GM12891 (cell line): ENCODE measurements around the gene CFAP61.

Experiments used
- DNase-seq: peaks from one replicate; pipeline ENCODE4 v3.0.0; 2011; ENCODE audit warnings: low spot score; ENCODE audit not compliant: insufficient read length
- FAIRE-seq: peaks from 2 replicates; lab custom pipeline; 2011; peaks lifted over from hg19 to GRCh38; lab: Jason Lieb, UNC
- PAX5 ChIP-seq: IDR thresholded peaks from 2 replicates; pipeline ENCODE4 v1.6.1; 2011; ENCODE audit warnings: low read length, moderate library complexity, mild to moderate bottlenecking; ENCODE audit not compliant: insufficient read depth, severe bottlenecking
- POLR2A ChIP-seq: IDR thresholded peaks from 2 replicates; pipeline ENCODE4 v1.6.1; 2011; ENCODE audit warnings: low read depth, low read length, control low read depth
- POLR2AphosphoS5 ChIP-seq: IDR thresholded peaks from 2 replicates; pipeline ENCODE4 v1.6.1; 2011; ENCODE audit warnings: low read depth, low read length, control low read depth
- POU2F2 ChIP-seq: IDR thresholded peaks from 2 replicates; pipeline ENCODE4 v1.6.1; 2011; ENCODE audit warnings: low read depth, mild to moderate bottlenecking, control low read depth, low read length, moderate library complexity
- SPI1 ChIP-seq: IDR thresholded peaks from 2 replicates; pipeline ENCODE4 v1.6.1; 2011; ENCODE audit warnings: low read depth, low read length, control low read depth
- TAF1 ChIP-seq: IDR thresholded peaks from 2 replicates; pipeline ENCODE4 v1.6.1; 2011; ENCODE audit warnings: low read depth, low read length, control low read depth

The CFAP61 gene

GRCh38 chr20:20297752-20298151 lies 245.4 kb downstream of the CFAP61 start:
- FAIRE-seq, result no peak

DNA sequence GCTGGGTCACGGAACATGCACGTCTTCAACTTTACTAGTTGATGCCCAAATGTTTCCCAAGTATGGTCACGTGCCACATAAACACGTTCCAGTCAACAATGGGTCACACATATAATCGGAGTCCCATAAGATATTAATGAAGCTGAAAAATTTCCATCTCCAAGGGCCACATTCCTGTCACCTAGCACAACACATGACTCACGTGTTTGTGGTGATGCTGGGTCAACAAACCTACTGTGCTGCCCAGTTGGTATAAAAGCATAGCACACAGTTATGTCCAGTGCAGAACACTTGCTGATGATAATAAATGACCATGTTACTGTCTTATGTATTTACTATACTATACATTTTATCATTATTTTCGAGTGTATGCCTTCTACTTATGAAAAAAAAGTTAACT lies 247.6 kb downstream of the CFAP61 start:
- FAIRE-seq, result no peak
- no peak for TF ChIP-seq PAX5
- TF ChIP-seq POLR2A, result no peak
- no peak for TF ChIP-seq SPI1
- TF ChIP-seq POLR2AphosphoS5, result no peak
- no peak for TF ChIP-seq POU2F2
- no peak for TF ChIP-seq TAF1

More at GRCh38 chr20:20297752-20298151, 245.4 kb downstream of the CFAP61 start:
- TF ChIP-seq POLR2A (no peak), SPI1 (no peak), POU2F2 (no peak), TAF1 (no peak), POLR2AphosphoS5 (no peak), PAX5 (no peak)
- DNase-seq, result no peak

DNA sequence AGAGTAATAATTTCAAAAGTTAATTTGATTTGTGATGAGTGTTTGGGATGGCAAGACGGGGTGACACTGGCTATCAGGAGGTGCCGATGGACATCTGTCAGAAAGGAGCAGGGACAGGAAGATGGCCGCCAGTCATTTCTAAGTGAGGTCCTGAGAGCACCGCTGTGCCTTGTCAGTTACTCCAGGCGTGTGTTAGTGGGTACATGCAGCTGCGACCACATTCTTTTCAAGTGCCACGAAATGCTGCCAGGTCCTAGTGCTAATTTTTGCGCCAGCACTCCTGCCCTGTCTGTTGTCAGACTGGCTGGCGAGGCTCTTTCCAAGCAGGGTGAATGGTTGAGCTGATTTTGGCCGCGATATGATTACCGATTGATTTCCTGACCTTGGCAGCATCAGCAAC lies 251.0 kb downstream of the CFAP61 start:
- DNase-seq (no peak), FAIRE-seq (no peak)
- no peak for TF ChIP-seq POU2F2
- TF ChIP-seq PAX5, result no peak
- no peak for TF ChIP-seq POLR2A
- TF ChIP-seq SPI1, result no peak
- TF ChIP-seq TAF1, result no peak
- no peak for TF ChIP-seq POLR2AphosphoS5

More for the DNA sequence above, 247.6 kb downstream of the CFAP61 start:
- DNase-seq, result no peak

DNA sequence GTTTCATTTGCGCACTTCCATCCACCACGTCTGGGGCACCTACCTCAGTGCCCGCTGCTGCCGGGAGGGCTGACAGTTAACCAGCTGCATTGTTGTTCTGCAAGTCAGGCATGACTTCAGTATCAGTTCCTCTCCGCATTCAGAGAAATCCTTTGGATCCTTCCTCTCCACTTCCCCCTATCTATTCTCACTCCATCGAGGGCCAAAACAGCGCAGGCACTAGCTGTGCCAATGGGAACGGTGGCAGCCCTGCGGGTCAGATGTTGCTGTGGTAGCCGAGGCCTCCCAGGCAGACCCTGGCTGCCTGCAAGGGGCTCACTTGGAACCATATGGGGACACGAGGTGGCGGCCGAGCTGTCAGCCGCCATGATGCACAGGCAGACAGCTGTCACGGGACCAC lies 251.4 kb downstream of the CFAP61 start:
- no peak for FAIRE-seq
- DNase-seq, result no peak
- TF ChIP-seq POLR2AphosphoS5, result no peak
- TF ChIP-seq TAF1, result no peak
- TF ChIP-seq SPI1, result peak; percentile 17; the same call in 1 of the 2 replicates

GRCh38 chr20:20304942-20305341 lies 252.6 kb downstream of the CFAP61 start:
- TF ChIP-seq TAF1, result no peak
- TF ChIP-seq PAX5, result no peak
- no peak for TF ChIP-seq POLR2AphosphoS5
- FAIRE-seq (no peak), DNase-seq (no peak)

DNA sequence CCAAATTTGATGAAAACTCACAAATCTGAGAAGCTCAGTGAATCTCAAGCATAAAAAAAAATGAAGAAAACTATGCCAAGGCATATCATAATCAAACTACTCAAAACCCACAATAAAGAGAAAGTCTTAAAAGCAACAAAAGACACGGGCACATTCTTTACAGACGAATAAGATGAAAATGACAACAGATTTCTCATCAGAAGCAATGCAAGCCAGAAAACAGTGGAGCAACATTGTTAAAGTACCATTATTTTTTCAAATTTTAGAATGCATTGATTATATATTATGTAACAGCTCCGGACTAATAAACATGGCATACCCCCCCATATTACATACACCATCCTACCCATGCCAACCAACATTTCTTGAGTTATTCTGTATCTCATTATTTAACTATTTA lies 260.2 kb downstream of the CFAP61 start:
- no peak for DNase-seq
- no peak for TF ChIP-seq POLR2AphosphoS5
- TF ChIP-seq POU2F2, result no peak
- TF ChIP-seq SPI1, result no peak
- no peak for TF ChIP-seq POLR2A
- no peak for TF ChIP-seq PAX5
- FAIRE-seq, result no peak

GRCh38 chr20:20317195-20317594 lies 264.9 kb downstream of the CFAP61 start:
- no peak for FAIRE-seq
- peak; percentile 67 for TF ChIP-seq SPI1
- no peak for TF ChIP-seq TAF1
- TF ChIP-seq POLR2A, result no peak
- DNase-seq, result no peak

DNA sequence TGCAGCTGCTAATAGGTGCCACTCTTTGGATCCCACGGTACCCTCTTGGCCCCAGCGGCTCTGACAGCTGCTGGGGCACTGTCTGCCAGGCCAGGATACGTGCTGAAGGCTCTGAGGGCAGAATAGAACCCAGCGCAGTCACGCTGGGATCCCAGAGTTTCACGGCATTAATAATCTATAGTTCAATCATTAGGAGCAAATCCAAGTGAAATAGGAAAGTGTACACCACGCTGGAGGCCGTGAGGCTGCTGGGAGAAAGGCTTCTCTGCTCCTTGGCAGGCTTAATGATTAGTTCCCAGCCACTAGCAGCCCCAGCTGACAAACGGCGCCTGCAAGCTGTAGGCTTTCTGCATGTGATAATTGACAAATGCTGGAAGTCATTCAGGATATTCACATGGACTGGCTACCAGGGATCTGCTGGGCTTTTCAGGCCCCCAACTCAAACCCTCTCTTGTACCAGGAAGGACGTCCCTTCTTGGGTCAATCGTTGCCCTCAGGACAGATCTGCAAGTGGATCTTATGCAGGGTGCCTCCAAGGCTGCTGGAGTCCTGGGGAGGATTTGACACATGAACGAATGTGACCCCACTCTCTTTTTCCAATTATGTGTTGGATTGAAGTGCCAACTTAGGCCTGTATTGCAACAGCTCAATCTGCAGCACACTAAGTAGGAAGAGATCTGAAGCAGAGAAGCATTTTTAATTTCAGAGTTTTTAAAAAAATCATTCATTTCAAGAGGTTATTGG lies 265.5 kb downstream of the CFAP61 start:
- DNase-seq, result no peak
- no peak for FAIRE-seq

GRCh38 chr20:20318365-20319161 lies 266.2 kb downstream of the CFAP61 start:
- TF ChIP-seq POLR2A (no peak), POU2F2 (no peak), SPI1 (no peak), POLR2AphosphoS5 (no peak), TAF1 (no peak), PAX5 (no peak)
- no peak for DNase-seq
- no peak for FAIRE-seq

More for the DNA sequence above, 265.5 kb downstream of the CFAP61 start:
- TF ChIP-seq POLR2AphosphoS5, result no peak
- TF ChIP-seq POLR2A, result no peak
- no peak for TF ChIP-seq SPI1
- no peak for TF ChIP-seq POU2F2
- TF ChIP-seq TAF1, result no peak
- TF ChIP-seq PAX5, result no peak

GRCh38 chr20:20321134-20321533 lies 268.8 kb downstream of the CFAP61 start:
- no peak for DNase-seq
- FAIRE-seq, result no peak
- no peak for TF ChIP-seq PAX5
- no peak for TF ChIP-seq POLR2A
- TF ChIP-seq SPI1, result no peak
- no peak for TF ChIP-seq TAF1
- no peak for TF ChIP-seq POLR2AphosphoS5
- no peak for TF ChIP-seq POU2F2
